GM18502 (cell line): ENCODE results near the gene SLC12A1.
A peak's percentile ranks its signal among the peaks of the same experiment; 100 is the strongest.

Experiments
- ATAC-seq: cut with Tn5 transposase; IDR thresholded peaks from one replicate; pipeline ENCODE4 v1.9.1; 2021; ENCODE audit warnings: mild to moderate bottlenecking; ENCODE audit not compliant: unreplicated experiment, poor library complexity

The SLC12A1 gene

GRCh38 chr15:48205981-48206380, at the start of gene SLC12A1:
TSS of gene SLC12A1 (plus strand) at chr15:48206302. CDS start at chr15:48207720, 1,418 bp downstream.
- ATAC-seq: no peak

GRCh38 chr15:48168616-48169015, 37.5 kb upstream of the SLC12A1 start:
- ATAC-seq: no peak

DNA sequence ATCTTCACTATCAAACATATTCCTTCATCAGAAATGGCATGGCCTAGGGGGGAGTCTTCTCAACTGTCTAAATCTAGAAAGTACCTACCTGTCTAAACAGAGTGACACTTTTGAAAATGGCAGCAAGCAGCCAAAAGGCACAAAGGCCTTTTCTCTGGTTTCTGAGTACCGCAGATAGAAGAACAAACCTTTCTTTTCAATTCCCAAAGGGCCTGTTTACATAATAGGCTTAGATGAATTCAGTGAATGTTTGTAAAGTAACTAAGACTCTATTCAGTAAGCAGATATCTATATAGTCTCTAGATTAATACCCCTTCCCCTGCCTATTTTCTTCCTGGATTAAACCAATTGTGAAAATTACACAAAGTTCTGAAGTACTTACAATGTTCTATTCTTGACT, 35.1 kb upstream of the SLC12A1 start:
- ATAC-seq: no peak

DNA sequence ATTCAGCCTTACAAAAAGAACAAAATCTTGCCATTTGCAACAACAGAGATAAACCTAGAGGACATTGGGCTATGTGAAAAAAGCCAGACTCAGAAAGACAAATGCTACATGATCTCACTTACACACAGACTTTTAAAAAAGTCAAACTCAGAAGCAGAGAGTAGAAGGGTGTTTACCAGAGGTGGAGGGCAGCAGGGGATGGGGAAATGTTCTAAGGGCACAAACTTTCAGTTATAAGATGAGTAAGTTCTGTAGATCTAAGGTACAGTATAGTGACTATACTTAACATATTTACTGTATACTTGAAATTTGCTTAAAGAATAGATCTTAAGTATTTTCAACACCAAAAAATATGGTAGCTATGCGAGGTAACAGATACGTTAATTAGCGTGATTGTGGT, 31.0 kb upstream of the SLC12A1 start:
- ATAC-seq: no peak

DNA sequence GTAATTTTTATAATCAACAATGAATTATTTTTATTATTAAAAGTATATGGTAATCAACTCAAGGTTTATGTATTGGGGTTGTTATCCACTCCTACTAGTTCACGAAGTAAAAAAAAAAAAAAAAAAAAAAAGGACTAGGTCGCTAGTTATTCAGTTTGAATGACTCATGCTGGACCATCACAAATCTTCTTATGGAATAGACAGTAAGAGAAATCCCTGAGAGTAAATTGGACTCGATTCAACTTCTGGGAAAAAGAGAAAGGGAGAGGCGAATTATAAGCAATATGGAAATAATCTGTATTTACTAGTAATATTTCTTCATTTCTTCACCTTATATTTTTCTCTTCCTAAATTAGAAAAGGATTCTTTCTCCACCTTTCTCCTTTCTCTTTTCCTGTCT, 30.0 kb upstream of the SLC12A1 start:
- ATAC-seq: no peak

DNA sequence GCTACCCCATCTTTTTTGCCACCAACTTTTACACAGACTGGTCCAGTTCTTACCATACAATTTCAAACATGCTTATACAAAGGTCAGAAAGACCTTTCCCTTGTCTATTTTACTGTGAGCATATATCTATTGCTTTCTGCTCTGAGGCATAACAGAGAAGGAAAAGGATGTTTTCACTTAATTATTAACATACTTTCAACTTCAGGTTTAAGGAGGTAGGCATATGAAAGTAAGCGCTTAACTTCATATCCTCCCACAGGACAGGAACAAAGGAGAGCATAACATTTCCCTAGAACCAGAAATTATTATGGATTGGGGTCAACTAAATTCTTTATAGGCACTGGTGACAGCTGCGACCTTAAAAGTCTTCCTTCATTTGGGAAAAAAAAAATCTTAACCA, 29.1 kb upstream of the SLC12A1 start:
- ATAC-seq: no peak

DNA sequence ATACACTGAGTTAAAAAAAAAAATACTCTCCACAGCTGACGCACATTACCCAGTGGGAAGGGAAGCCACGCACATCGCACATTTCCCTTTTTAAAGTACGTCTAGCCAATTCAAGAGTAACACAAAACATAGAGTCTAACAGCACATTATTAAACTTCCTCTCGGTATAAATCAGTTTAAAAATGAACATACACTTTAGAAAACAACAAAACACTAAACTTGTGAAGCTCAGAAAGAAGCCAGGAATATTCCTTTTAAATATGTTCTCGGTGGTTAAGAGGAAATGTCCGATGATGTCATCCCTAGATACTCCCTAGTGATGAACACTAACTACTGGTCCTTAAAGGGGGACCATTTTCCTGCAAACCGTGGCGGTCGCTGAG, 28.7 kb upstream of the SLC12A1 start:
- ATAC-seq: peak; percentile 77

DNA sequence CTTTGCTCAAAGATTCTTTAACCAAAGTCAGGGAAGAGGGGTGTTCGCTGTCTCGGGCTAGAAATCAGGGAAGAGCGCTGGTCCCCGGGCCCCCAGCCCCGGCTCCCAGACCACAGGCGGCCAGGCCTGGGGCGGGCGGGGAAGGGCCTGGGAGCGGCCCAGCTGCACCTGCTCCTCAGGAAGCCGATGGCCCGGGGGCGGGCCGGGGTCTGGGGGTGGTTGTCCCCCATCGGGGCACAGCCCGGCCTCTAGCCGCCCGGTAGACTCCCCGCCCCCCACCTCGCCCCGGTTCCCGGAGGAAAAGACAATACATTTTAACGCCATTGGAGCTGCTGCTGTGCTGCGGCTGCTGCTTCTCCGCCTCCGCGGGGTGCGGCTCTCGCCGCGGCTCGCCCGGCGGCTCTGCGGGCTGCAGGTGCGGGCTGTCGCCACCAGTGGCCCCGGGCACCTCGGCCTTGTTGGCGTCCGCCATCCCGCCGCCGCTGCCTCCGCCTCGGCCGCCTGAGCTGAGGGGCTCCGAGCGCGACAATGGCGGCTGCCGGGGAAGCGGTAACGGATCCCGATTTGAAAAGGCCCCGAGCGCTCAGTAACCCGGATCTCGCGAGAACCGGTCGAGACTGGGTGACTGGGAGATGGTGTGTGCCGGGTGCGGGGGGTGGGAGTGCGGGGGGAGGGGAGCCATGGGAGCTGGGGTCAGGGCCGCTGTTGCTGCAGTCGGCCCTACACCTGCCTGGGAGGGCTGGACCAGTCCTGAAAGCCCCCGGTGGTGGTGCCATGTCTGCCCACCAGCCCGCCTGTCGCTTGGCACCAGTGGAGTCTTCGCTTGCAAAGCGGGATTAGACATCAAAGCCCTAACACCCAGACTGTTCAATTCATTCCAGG, 28.1 kb upstream of the SLC12A1 start, which contains the start of gene MYEF2:
MYEF2 (minus strand) TSS at position 530 of the 882 bp plus-strand sequence; CDS start at position 472, 58 bp downstream.
- ATAC-seq: peak; percentile 85

- no peak for ATAC-seq
Measured at GRCh38 chr15:48178648-48178931, 27.5 kb upstream of the SLC12A1 start.

DNA sequence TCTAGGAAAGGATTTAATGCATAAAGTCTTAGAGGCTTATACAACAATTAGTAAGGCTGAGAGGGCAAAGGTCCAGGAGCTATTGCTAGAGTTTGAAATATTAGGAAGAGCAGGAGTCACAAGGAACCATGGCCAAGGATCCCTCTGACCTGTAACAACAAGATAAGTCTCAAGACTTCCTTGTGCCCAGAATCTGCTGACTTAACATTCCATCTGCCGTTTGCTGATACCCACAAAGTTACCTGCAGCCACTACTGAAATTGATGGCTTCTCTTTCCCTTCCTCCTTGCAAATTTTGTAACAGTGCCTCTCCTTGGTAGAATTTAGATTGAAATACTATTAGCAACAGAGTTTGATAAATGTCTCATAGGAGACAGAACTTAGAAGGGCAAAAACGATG, 23.4 kb upstream of the SLC12A1 start:
- ATAC-seq: no peak

GRCh38 chr15:48185529-48185928, 20.6 kb upstream of the SLC12A1 start:
- ATAC-seq: no peak

GRCh38 chr15:48186271-48186670, 19.8 kb upstream of the SLC12A1 start:
- no peak for ATAC-seq

- no peak for ATAC-seq
Measured at GRCh38 chr15:48190932-48191573, 15.0 kb upstream of the SLC12A1 start.

GRCh38 chr15:48191574-48192225, 14.4 kb upstream of the SLC12A1 start, which contains the start of gene CTXN2:
TSS of gene CTXN2 (plus strand) at chr15:48191665. CDS start at chr15:48201301, 9,636 bp downstream.
- no peak for ATAC-seq

DNA sequence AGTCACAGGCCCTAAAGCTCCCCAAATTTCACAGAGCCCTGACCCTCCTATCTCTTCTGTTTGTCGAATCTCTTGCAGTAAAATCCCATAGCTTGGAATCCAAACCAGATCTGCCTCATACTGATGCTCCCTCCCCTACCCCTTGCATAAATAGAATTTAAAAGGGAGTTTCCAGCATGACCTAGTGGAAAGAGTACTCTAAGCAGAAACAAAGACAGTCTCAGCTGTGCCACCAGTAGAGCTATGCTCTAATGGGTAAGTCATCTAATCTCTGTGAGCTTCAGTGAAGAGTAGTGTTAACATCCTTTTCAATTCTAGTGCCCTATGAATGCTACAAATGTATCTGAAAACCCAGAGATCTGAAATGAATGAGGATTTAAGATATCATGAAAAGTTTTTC, 4.0 kb upstream of the SLC12A1 start:
- ATAC-seq: no peak

DNA sequence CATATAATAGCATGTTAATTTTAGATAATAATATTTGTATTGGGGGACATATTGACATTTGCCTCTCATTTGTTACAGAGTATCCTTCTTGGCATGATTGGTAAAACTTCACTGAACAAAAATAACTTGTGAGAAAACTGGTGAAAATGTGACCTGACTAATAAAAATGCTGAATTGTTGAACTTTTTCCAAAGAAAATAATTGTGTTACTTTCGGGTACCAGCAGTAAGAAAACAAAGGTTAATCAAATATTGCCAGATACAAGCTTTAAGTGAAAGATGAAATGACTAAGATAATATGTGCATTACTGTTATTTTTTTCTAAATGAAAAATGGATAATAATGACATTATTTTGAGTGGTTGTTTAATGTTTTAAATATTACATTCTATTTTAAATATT, 15.2 kb downstream of the SLC12A1 start:
- ATAC-seq: no peak

GRCh38 chr15:48221885-48222284, 15.8 kb downstream of the SLC12A1 start:
- ATAC-seq: no peak

DNA sequence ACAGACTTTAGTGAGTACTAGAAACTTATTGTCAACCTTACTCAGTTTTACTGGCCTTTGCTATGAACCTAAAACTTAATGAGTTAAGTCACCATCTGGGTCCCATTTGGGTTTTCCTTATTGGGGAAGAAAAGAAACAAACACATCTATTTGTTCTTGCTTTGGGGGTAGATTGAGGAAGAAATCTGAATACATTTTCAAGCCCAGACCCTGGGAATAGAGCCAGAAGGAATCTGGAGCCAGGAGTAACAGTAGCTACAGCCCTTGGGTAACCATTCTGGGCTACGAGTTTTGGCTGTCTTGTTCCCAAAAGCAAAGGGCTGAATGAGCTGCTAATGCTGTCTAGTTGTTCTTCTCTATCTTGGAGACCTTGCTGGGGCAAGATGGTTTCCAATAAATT, 16.5 kb downstream of the SLC12A1 start:
- ATAC-seq: no peak

DNA sequence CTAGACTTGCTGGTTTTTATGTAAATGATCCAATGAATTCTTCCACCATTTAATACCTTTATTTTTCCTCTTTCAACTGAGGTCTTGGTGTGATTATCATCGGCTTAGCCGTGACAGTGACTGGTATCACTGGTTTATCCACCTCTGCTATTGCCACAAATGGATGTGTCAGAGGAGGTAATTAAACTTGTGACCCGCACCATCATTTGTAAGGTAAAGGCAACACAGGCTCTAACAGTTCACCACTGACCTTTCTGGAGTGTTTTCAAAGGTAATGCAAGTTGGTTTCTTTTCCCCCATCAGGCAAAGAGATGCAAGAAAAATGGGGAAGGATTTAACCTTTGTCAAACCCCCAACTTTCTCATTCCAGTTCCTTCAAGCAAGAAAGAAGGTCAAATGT, 19.7 kb downstream of the SLC12A1 start:
- ATAC-seq: no peak

GRCh38 chr15:48230498-48230897, 24.4 kb downstream of the SLC12A1 start:
- no peak for ATAC-seq

DNA sequence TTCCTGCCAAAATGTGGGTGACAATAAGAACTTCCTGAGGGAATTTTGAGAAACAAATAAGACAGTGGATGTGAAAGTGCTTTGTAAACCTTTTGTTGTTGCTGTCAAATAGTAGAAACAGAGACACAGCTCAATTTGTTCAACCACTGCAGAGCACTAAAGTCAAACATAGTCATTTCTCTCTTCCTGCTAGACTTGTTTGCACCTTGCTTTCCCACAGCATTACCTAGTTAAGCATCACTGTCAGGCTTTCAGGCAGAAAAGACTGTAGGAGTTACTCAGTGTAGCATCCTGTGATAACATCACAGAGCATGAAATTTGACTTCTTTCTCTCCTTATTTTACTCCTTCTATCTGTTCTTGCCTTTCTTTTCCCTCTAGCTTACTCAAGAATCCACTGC, 27.1 kb downstream of the SLC12A1 start:
- ATAC-seq: no peak
